Measurements from ENCODE around the gene NUBP1.

NUBP1 gene

GRCh38 chr16:10728003-10728887, 15.4 kb upstream of the NUBP1 start:
- no peak for DNase-seq (ENCODE audit: low spot score)
- in situ Hi-C loops (cut with MboI; ENCODE audit: low sequenced_read_pairs, unreplicated experiment), result loop anchor here (25.0 kb wide), 1 partner anchor 466 kb away; no protein-coding TSS in a partner anchor
- no peak for TF ChIP-seq CTCF (IDR thresholded peaks at IDR 0.05; ENCODE audit: borderline replicate concordance, control extremely low read depth, extremely low read depth, insufficient read depth, missing control alignments)

- TF ChIP-seq CTCF (IDR thresholded peaks at IDR 0.05; ENCODE audit: borderline replicate concordance, control extremely low read depth, extremely low read depth, insufficient read depth, missing control alignments), result no peak
- DNase-seq (ENCODE audit: low spot score), result no peak
- in situ Hi-C loops (cut with MboI; ENCODE audit: low sequenced_read_pairs, unreplicated experiment), result loop anchor here (5.0 to 25.0 kb wide), 2 partner anchors 207 to 467 kb away; no protein-coding TSS in a partner anchor
Measured at GRCh38 chr16:10729104-10730048, 14.3 kb upstream of the NUBP1 start.

GRCh38 chr16:10731790-10732189, 11.9 kb upstream of the NUBP1 start:
- no peak for DNase-seq (ENCODE audit: low spot score)
- no peak for TF ChIP-seq CTCF (IDR thresholded peaks at IDR 0.05; ENCODE audit: borderline replicate concordance, control extremely low read depth, extremely low read depth, insufficient read depth, missing control alignments)
- in situ Hi-C loops (cut with MboI; ENCODE audit: low sequenced_read_pairs, unreplicated experiment), result loop anchor here (5.0 to 25.0 kb wide), 2 partner anchors 209 to 469 kb away; no protein-coding TSS in a partner anchor

DNA sequence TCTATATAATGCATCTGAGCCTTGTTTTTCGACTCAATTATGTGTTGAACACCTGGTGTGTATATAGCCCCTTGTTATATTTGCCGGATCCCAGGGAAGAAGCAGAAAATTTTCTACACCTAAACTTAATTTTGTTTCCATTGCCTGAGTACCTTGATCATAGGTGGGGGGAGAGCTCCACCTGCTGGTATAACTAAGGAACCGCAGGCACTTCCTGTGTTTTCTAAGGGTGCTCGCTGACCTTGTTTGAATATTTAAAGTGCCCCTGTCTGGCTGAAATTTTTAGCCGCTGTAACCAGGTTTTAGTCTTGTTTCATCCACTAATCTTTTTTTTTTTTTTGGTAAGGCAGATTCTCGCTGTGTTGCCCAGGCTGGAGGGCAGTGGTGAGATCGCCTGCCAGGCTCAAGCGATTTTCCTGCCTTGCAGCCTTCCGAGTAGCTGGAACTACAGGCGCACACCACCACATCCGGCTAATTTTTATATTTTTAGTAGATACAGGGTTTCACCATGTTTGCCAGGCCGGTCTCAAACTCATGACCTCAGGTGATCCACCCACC, 6.5 kb upstream of the NUBP1 start:
- peak; percentile 79 for TF ChIP-seq CTCF (IDR thresholded peaks at IDR 0.05; ENCODE audit: borderline replicate concordance, control extremely low read depth, extremely low read depth, insufficient read depth, missing control alignments)
- in situ Hi-C loops (cut with MboI; ENCODE audit: low sequenced_read_pairs, unreplicated experiment), result loop anchor here (25.0 kb wide), 1 partner anchor 475 kb away; no protein-coding TSS in a partner anchor

DNA sequence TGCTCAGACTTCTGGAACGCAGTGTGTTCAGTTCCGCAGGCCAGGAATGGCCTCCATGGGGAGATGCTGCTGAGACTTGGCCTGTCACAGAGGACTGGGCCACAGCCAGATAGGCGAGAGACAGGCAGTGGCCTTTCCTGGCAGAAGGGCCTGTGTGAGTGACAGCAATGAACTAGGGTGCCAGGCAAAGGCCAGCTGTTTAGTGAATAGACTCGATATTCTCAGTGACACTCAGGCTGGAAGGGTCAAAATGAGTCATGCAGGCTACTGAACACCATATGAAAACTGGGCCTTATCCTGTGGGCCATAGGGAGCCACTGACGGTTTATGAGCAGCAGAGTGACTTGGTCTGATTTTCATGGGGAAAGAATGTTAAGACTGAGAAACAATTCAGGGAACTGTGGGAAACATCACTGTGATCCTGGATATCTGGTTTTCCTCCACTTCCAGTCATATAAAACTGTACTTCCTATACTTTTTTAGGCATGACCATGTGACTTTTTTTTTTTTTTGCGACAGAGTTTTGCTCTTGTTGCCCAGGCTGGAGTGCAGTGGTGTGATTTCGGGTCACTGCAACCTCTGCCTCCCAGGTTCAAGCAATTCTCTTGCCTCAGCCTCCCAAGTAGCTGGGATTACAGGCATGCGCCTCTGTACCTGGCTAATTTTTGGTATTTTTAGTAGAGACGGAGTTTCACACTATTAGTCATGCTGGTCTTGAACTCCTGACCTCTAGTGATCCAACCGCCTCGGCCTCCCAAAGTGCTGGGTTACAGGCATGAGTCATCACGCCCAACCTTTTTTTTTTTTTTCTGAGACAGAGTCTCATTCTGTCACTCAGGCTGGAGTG, 5.2 kb upstream of the NUBP1 start:
- no peak for TF ChIP-seq CTCF (IDR thresholded peaks at IDR 0.05; ENCODE audit: borderline replicate concordance, control extremely low read depth, extremely low read depth, insufficient read depth, missing control alignments)
- DNase-seq (ENCODE audit: low spot score), result peak; percentile 67
- in situ Hi-C loops (cut with MboI; ENCODE audit: low sequenced_read_pairs, unreplicated experiment), result loop anchor here (25.0 kb wide), 1 partner anchor 476 kb away; no protein-coding TSS in a partner anchor

More for the DNA sequence above, 6.5 kb upstream of the NUBP1 start:
- DNase-seq (ENCODE audit: low spot score), result peak; percentile 79

Measured in GM13976 (cell line).